Thyroid gland (tissue), 4 donors: ENCODE measurements around the gene PXMP4. TPM values are rescaled to one million over a fixed set of nuclear protein-coding genes. Genes with fewer than 3 reads are reported as not detected.

Source experiments
- DNase-seq, 2 donors: peaks; one replicate each; pipeline ENCODE4 v3.0.0-alpha.2; 2019
- H3K27ac ChIP-seq, 3 donors: fragments of 200-600 bp; sonication (generic); 1 replicate in 2 of 3; 2 replicates in 1 of 3; pipeline ENCODE4 v1.5.1; 2016 to 2019; ENCODE audit warnings: mild to moderate bottlenecking in 1 of 3, moderate library complexity in 1 of 3
- H3K27me3 ChIP-seq: fragments of 200-600 bp; sonication (generic); one replicate; pipeline ENCODE4 v1.5.1; 2019
- H3K36me3 ChIP-seq, 2 donors: fragments of 200-600 bp; sonication (generic); one replicate each; pipeline ENCODE4 v1.5.1; 2016 to 2019
- H3K4me1 ChIP-seq, 2 donors: fragments of 200-600 bp; sonication (generic); one replicate each; pipeline ENCODE4 v1.5.1; 2017 to 2019
- H3K4me3 ChIP-seq, 3 donors: fragments of 200-600 bp; sonication (generic); replicated peaks in 1 of 3; 1 replicate in 2 of 3; 2 replicates in 1 of 3; pipeline ENCODE4 v1.5.1; 2016; ENCODE audit warnings: mild to moderate bottlenecking in 1 of 3
- H3K9me3 ChIP-seq: fragments of 200-600 bp; sonication (generic); one replicate; pipeline ENCODE4 v1.5.1; 2017
- POLR2A ChIP-seq, 2 donors: fragments of 450-650 bp; IDR thresholded peaks; one replicate each; pipeline ENCODE4 v1.6.1; 2017; ENCODE audit warnings: antibody characterized with exemption in 2 of 2, mild to moderate bottlenecking in 2 of 2, moderate library complexity in 1 of 2
- WGBS, 2 donors: methylation state at CpG; one replicate each; pipeline ENCODE4 v1.1.5; 2017; 5-methylcytosine and 5-hydroxymethylcytosine counted together
- intact Hi-C: fragments of 100-400 bp; cut with DNase I; formaldehyde crosslinking; loops from one replicate; pipeline ENCODE4 v1.15.1; 2023
- total RNA-seq, 4 donors: library from RNA; depleted of rRNA; stranded (reverse); fragments of >200 nt; gene quantifications; one replicate each; pipeline ENCODE4 v1.2.3, GENCODE V29; 2016
- TF ChIP-seq, protein P1 (sequence below), 6 experiments: fragments of 200-600 bp in 3 of 6; fragments of 450-650 bp in 3 of 6; sonication (generic) in 3 of 6; IDR thresholded peaks; one replicate each; pipeline ENCODE4 v1.5.1; 2016 to 2019; ENCODE audit warnings: antibody characterized with exemption in 6 of 6, mild to moderate bottlenecking in 2 of 6, inconsistent platforms in 1 of 6, moderate library complexity in 1 of 6

PXMP4 gene
- total RNA-seq, 4 donors from 2014 or later, result 17.7 to 31.2 (median 22.0) TPM

DNA sequence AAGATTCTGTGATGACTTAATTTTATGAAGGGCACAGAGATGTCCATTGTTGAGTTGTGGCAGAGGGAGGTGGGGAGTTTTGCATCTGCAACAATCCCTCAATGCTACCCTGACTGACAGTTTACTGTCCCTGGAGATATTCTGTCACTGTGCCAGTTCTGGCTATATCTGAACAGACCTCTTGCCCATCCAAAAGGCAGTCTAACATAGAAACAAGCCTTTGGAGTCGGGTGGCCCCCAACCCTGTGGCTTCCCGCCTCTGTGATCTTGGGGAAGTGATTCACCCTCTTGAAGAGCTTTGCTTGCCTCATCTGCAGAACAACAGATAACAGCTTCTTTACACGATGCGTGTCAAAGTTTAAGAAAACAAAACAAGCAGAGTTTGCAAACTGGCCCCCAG is 30.1 kb downstream of the PXMP4 start:
- Histone ChIP-seq H3K4me3 (no peak overlapping the region), H3K27ac (no peak overlapping the region), H3K9me3 (no peaks in the 10 kb centered on the region), H3K4me1 (peaks cover 22 to 51% of the 10 kb centered on the region in 2 donors), H3K27me3 (no peaks in the 10 kb centered on the region), H3K36me3 (no peaks in the 10 kb centered on the region)
- intact Hi-C loops, result loop anchor here (5.0 kb wide), 1 partner anchor 37 kb away; no protein-coding TSS in a partner anchor
- no peak for TF ChIP-seq POLR2A (IDR thresholded peaks at IDR 0.05)
- TF ChIP-seq, protein P1, sequence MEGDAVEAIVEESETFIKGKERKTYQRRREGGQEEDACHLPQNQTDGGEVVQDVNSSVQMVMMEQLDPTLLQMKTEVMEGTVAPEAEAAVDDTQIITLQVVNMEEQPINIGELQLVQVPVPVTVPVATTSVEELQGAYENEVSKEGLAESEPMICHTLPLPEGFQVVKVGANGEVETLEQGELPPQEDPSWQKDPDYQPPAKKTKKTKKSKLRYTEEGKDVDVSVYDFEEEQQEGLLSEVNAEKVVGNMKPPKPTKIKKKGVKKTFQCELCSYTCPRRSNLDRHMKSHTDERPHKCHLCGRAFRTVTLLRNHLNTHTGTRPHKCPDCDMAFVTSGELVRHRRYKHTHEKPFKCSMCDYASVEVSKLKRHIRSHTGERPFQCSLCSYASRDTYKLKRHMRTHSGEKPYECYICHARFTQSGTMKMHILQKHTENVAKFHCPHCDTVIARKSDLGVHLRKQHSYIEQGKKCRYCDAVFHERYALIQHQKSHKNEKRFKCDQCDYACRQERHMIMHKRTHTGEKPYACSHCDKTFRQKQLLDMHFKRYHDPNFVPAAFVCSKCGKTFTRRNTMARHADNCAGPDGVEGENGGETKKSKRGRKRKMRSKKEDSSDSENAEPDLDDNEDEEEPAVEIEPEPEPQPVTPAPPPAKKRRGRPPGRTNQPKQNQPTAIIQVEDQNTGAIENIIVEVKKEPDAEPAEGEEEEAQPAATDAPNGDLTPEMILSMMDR (IDR thresholded peaks at IDR 0.05), result no peak
- no peak for DNase-seq
- 59 to 62% methylated on average over 4 of the region's 4 CpGs for WGBS, 2 donors

DNA sequence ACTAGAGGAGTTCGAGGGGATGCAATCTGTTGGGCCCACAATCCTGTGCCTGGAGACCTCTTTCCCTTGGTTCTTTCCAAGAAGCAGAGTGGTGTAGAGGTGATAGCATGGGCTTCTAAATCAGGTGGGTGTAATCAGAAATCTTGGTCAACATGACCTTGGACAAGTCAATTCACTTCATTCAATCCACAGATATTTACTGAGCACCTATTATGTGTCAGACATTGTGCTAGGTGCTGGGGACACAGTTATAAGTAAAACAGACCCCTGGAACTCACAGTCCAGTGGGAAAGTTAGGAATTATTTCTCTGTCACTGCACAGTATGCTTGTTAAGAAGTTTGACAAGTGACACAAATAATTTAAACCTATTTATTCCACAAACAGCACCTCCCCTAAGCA is 30.6 kb downstream of the PXMP4 start:
- peak overlapping the region in 1 of 3 donors; percentile 64 for H3K27ac ChIP-seq
- no peak for DNase-seq
- intact Hi-C loops, result no loop called here

DNA sequence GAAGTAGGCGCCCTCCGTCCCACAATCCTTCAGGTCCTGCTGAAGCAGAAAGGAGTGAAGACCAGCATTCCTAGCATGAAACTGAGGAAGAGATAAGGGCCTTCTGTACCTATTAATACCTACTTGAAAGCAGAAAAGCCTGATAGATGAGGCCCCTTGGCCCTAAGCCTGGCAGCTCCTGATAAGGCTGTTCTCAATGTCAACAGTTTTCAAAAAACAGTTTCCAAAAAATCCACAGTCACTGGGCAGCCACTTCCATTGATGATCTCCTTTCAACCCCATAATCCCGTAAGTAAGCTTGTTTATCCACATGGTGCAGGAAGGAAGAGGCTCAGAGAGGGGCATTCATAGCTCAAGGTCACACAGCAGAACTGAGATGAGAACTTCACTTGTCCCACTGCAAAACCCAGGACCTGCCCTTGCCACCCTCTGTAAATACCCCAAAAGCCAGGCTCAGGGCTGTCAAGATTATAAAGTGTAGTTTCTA is 31.1 kb downstream of the PXMP4 start:
- DNase-seq, result peak; percentile 72 to 81
- Histone ChIP-seq H3K27ac (peak overlapping the region; percentile 16 to 64 (median 40)), H3K9me3 (no peaks in the 10 kb centered on the region), H3K27me3 (no peaks in the 10 kb centered on the region), H3K4me3 (no peak overlapping the region), H3K36me3 (no peaks in the 10 kb centered on the region), H3K4me1 (peaks cover 13 to 42% of the 10 kb centered on the region in 2 donors)
- TF ChIP-seq POLR2A (IDR thresholded peaks at IDR 0.05), result no peak
- TF ChIP-seq, protein P1 (IDR thresholded peaks at IDR 0.05), result no peak
- intact Hi-C loops, result no loop called here
- WGBS, 2 donors, result 35 to 37% methylated on average over 3 of the region's 3 CpGs

More for the DNA sequence above, 30.6 kb downstream of the PXMP4 start:
- Histone ChIP-seq H3K27me3 (no peaks in the 10 kb centered on the region), H3K36me3 (no peaks in the 10 kb centered on the region), H3K4me3 (no peak overlapping the region), H3K4me1 (peaks cover 18 to 47% of the 10 kb centered on the region in 2 donors), H3K9me3 (no peaks in the 10 kb centered on the region)
- TF ChIP-seq POLR2A (IDR thresholded peaks at IDR 0.05), result no peak
- TF ChIP-seq, protein P1 (IDR thresholded peaks at IDR 0.05), result no peak
- WGBS, 2 donors, result 93 to 100% methylated on average over 1 of the region's 1 CpG

DNA sequence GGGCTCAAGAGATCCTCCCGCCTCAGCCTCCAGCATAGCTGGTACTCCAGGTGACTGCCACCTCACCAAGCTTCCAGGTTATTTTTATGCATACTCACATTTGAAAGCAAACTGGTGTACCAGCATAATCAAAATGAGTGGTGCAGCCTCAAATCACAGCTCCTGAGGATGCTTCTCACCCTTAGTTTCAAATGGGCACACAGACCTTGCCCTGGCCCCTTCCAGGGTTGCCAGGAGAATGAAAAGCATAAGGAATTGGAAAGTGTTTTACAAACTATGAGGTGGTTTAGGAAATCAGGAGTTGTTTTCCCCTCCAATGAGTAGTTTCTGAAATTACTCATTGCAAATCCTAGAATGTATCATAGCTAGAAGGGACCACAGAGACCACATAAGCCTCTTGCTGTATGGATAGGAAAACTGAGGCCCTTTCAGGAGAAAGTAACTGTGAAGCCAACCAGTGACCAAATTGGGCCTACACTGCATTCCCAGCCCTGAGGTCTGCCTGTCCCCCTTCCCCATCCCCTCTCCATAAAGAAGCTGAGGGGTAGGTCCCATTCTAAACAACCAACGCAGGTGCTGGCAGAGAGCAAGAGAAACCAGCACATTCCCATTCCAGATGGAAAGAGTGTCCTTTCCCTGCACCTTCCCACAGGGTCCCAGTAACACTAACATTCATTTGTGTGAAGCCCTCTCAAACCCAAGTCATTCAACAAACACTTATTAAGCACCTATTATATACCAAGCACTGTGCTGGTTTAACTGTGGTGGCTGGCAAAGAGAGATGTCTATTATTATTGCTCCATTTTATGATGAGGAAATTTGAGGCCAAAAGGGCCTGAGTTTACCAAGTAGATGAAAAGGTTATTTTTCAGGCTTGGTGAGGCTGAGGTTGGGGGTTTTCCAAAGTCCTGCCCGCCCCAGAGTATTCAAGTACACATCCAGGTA is 31.8 kb downstream of the PXMP4 start:
- Histone ChIP-seq H3K4me3 (no peak overlapping the region), H3K4me1 (peaks cover 5 to 35% of the 10 kb centered on the region in 2 donors), H3K27me3 (no peaks in the 10 kb centered on the region), H3K27ac (peak overlapping the region in 2 of 3 donors; percentile 40 to 64), H3K9me3 (no peaks in the 10 kb centered on the region), H3K36me3 (no peaks in the 10 kb centered on the region)
- no peak for DNase-seq
- TF ChIP-seq POLR2A (IDR thresholded peaks at IDR 0.05), result no peak
- TF ChIP-seq, protein P1 (IDR thresholded peaks at IDR 0.05), result no peak
- 67 to 69% methylated on average over 3 of the region's 3 CpGs for WGBS, 2 donors
- intact Hi-C loops, result no loop called here
